GM19099 (cell line): ENCODE results near the gene GLIPR2.

Source experiments
- POLR2A ChIP-seq: IDR thresholded peaks from 3 replicates; pipeline ENCODE4 v1.6.1; 2011; ENCODE audit warnings: low read depth; ENCODE audit not compliant: insufficient read length; ENCODE audit errors: extremely low read depth

GLIPR2 gene

GRCh38 chr9:36116593-36116992 is 19.9 kb upstream of the GLIPR2 start:
- TF ChIP-seq POLR2A = no peak

GRCh38 chr9:36118201-36118600 is 18.3 kb upstream of the GLIPR2 start:
- TF ChIP-seq POLR2A = no peak

GRCh38 chr9:36118706-36119105 is 17.8 kb upstream of the GLIPR2 start:
- no peak for TF ChIP-seq POLR2A

- TF ChIP-seq POLR2A = no peak
Measured at GRCh38 chr9:36119476-36119875, 17.1 kb upstream of the GLIPR2 start.

- TF ChIP-seq POLR2A = no peak
Measured at GRCh38 chr9:36120705-36121104, 15.8 kb upstream of the GLIPR2 start.

GRCh38 chr9:36121971-36122370 is 14.6 kb upstream of the GLIPR2 start:
- TF ChIP-seq POLR2A = no peak

- TF ChIP-seq POLR2A = no peak
Measured at GRCh38 chr9:36123515-36123914, 13.0 kb upstream of the GLIPR2 start.

GRCh38 chr9:36125062-36125855 is 11.3 kb upstream of the GLIPR2 start:
- TF ChIP-seq POLR2A = no peak

- no peak for TF ChIP-seq POLR2A
Measured at GRCh38 chr9:36126016-36126730, 10.4 kb upstream of the GLIPR2 start.

GRCh38 chr9:36127652-36128244 is 8.8 kb upstream of the GLIPR2 start:
- TF ChIP-seq POLR2A = no peak

- no peak for TF ChIP-seq POLR2A
Measured at GRCh38 chr9:36128349-36128748, 8.2 kb upstream of the GLIPR2 start.

- no peak for TF ChIP-seq POLR2A
Measured at GRCh38 chr9:36129139-36129538, 7.4 kb upstream of the GLIPR2 start.

- no peak for TF ChIP-seq POLR2A
Measured at GRCh38 chr9:36132086-36132485, 4.4 kb upstream of the GLIPR2 start.

GRCh38 chr9:36134761-36135505 is 1.6 kb upstream of the GLIPR2 start:
- no peak for TF ChIP-seq POLR2A

- no peak for TF ChIP-seq POLR2A
Measured at GRCh38 chr9:36135741-36136271, 727 bp upstream of the GLIPR2 start.
